ENCODE measurements around the gene ADAT3. TPM values are rescaled to one million over a fixed set of nuclear protein-coding genes. Genes with fewer than 3 reads are reported as not detected.

ADAT3 gene
- total RNA-seq, 2 donors from 2014 or later = 2.3 to 3.0 TPM

GRCh38 chr19:1949304-1950101, 44.3 kb downstream of the ADAT3 start:
- no peak for ATAC-seq
- DNase-seq = no peak
- intact Hi-C loops (cut with DNase I) = no loop called here

- ATAC-seq = no peak
- intact Hi-C loops (cut with DNase I) = no loop called here
- DNase-seq = no peak
Observed at GRCh38 chr19:1950640-1951039, 45.4 kb downstream of the ADAT3 start.

GRCh38 chr19:1952635-1953034, 47.4 kb downstream of the ADAT3 start:
- intact Hi-C loops (cut with DNase I) = no loop called here
- no peak for DNase-seq

GRCh38 chr19:1953037-1953436, 47.8 kb downstream of the ADAT3 start:
- intact Hi-C loops (cut with DNase I) = no loop called here
- no peak for DNase-seq

More at GRCh38 chr19:1952635-1953034, 47.4 kb downstream of the ADAT3 start:
- ATAC-seq = no peak

GRCh38 chr19:1953441-1954094, 48.4 kb downstream of the ADAT3 start:
- intact Hi-C loops (cut with DNase I) = no loop called here
- no peak for DNase-seq
- ATAC-seq = no peak

More at GRCh38 chr19:1953037-1953436, 47.8 kb downstream of the ADAT3 start:
- no peak for ATAC-seq

- no peak for DNase-seq
- intact Hi-C loops (cut with DNase I) = no loop called here
- no peak for ATAC-seq
Observed at GRCh38 chr19:1954532-1954933, 49.3 kb downstream of the ADAT3 start.

GRCh38 chr19:1955171-1956121, 50.2 kb downstream of the ADAT3 start:
- DNase-seq (no peak), ATAC-seq (no peak)
- intact Hi-C loops (cut with DNase I) = loop anchor here in 1 of 2 donors (5.0 kb wide), 1 partner anchor 42 kb away; no protein-coding TSS in a partner anchor

GRCh38 chr19:1956122-1956494, 50.9 kb downstream of the ADAT3 start:
- DNase-seq (no peak), ATAC-seq (no peak)
- intact Hi-C loops (cut with DNase I) = loop anchor here in 1 of 2 donors (5.0 kb wide), 1 partner anchor 41 kb away; no protein-coding TSS in a partner anchor

GRCh38 chr19:1956868-1957492, 51.8 kb downstream of the ADAT3 start:
- no peak for DNase-seq
- intact Hi-C loops (cut with DNase I) = loop anchor here in 1 of 2 donors (5.0 kb wide), 1 partner anchor 40 kb away; no protein-coding TSS in a partner anchor
- peak; percentile 14 to 70 for ATAC-seq

GRCh38 chr19:1957562-1958248, 52.5 kb downstream of the ADAT3 start:
- DNase-seq = no peak
- intact Hi-C loops (cut with DNase I) = loop anchor here in 1 of 2 donors (5.0 kb wide), 1 partner anchor 40 kb away; no protein-coding TSS in a partner anchor
- peak in 1 of 2 donors; percentile 21 for ATAC-seq

- ATAC-seq = no peak
- intact Hi-C loops (cut with DNase I) = loop anchor here in 1 of 2 donors (5.0 kb wide), 1 partner anchor 37 kb away; no protein-coding TSS in a partner anchor
- DNase-seq = no peak
Observed at GRCh38 chr19:1959928-1960589, 54.9 kb downstream of the ADAT3 start.

- no peak for DNase-seq
- intact Hi-C loops (cut with DNase I) = no loop called here
- no peak for ATAC-seq
Observed at GRCh38 chr19:1961000-1961883, 56.0 kb downstream of the ADAT3 start.

- ATAC-seq (no peak), DNase-seq (no peak)
- intact Hi-C loops (cut with DNase I) = no loop called here
Observed at GRCh38 chr19:1962674-1963073, 57.5 kb downstream of the ADAT3 start.
